HT-29 (cell line): ENCODE data around the gene IL17F. TPM values are rescaled to one million over a fixed set of nuclear protein-coding genes. Genes with fewer than 3 reads are reported as not detected.

Source experiments
- DNase-seq: peaks from one replicate; pipeline ENCODE4 v3.0.0-alpha.2; 2015; ENCODE audit warnings: low spot score
- total RNA-seq: library from RNA; depleted of rRNA; stranded (reverse); fragments of >200 nt; shearing (Covaris generic); gene quantifications from 2 replicates; pipeline ENCODE4 v1.2.3, GENCODE V29; 2014; rRNA removed

IL17F gene
- total RNA-seq, 1 experiment from 2014 or later = not detected

DNA sequence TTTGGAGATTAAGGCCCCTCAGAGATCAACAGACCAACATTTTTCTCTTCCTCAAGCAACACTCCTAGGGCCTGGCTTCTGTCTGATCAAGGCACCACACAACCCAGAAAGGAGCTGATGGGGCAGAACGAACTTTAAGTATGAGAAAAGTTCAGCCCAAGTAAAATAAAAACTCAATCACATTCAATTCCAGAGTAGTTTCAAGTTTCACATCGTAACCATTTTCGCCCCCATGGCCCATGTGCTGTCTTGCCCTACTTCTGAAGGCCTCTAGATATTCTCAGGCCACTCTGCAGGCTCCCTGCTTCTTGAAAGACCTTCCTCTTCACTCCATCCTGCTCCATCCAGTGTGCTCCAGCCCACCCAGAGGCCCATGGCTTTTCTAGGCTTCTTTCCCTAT is 53.9 kb downstream of the IL17F start:
- DNase-seq = no peak

DNA sequence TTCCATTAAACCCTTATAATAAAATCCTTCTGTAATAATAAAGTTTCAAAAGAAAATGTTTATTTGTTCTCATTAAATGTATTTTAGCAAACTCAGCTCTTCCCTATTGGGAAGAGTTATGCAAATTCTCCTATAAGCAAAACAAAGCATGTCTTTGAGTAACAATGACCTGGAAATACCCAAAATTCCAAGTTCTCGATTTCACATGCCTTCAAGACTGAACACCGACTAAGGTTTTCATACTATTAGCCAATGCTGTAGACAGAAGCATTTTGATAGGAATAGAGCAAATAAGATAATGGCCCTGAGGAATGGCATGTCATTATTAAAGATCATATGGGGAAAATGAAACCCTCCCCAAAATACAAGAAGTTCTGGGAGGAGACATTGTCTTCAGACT is 54.3 kb downstream of the IL17F start:
- no peak for DNase-seq

DNA sequence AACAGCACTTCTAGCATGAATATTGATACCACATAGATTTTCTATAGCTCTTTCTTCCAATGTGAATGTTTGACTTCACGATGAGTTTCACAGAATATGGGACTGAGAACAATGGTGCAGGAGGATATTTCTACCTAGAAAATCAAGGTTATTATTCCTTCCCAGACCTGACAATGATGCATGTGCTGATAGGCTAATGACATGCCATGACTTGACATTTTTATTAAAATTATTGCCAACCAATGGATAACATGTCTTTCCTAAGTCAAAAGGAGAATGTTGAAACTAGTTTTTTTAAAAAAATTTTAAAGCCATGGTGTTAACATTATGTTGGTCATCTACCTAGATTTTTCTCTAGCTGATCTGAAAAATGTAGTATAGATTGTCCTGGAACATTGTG is 57.2 kb downstream of the IL17F start:
- DNase-seq = no peak

Other genes with a start within 250 kb of the IL17F start
- gene PKHD1, start 156.9 kb downstream of the IL17F start, total RNA-seq = 0.08 and 0.10 TPM in 2 replicates
- gene IL17A, start 58.1 kb downstream of the IL17F start, total RNA-seq = not detected in 2 replicates
- gene MCM3, start 40.2 kb upstream of the IL17F start, total RNA-seq = 163 and 170 TPM in 2 replicates
- 0.89 and 1.3 TPM in 2 replicates for gene PAQR8, start 117.7 kb upstream of the IL17F start, total RNA-seq
- gene EFHC1, start 175.8 kb upstream of the IL17F start, total RNA-seq = 9.1 and 9.4 TPM in 2 replicates